GM12864 (cell line): ENCODE results near the gene LMX1B.
"Not testable (repeated sequence)": the region's sequence is repeated elsewhere in the genome, so short reads cannot be mapped to it uniquely, and the experiment has no call there.

Experiments
- DNase-seq: peaks from one replicate; pipeline ENCODE4 v3.0.0-alpha.2; 2011; ENCODE audit warnings: low read depth
- H3K4me3 ChIP-seq: 2 replicates; pipeline ENCODE4 v1.5.1; 2011; ENCODE audit warnings: mild to moderate bottlenecking, low read depth, low read length, control low read depth
- CTCF ChIP-seq: IDR thresholded peaks from 2 replicates; pipeline ENCODE4 v1.5.1; 2011; ENCODE audit warnings: low read depth, mild to moderate bottlenecking, moderate library complexity, low read length, control low read depth, inconsistent platforms; ENCODE audit errors: missing control alignments

The LMX1B gene

GRCh38 chr9:126704892-126705766 is 91.4 kb downstream of the LMX1B start:
- DNase-seq: peak; percentile 38
- H3K4me3 ChIP-seq: no peak overlapping the region

GRCh38 chr9:126705767-126706697 is 92.3 kb downstream of the LMX1B start:
- DNase-seq: no peak
- peak; percentile 74 for TF ChIP-seq CTCF
- H3K4me3 ChIP-seq: no peak overlapping the region

More at GRCh38 chr9:126704892-126705766, 91.4 kb downstream of the LMX1B start:
- peak; percentile 90 for TF ChIP-seq CTCF

- TF ChIP-seq CTCF: no peak
- H3K4me3 ChIP-seq: no peak overlapping the region
- DNase-seq: no peak
Measured at GRCh38 chr9:126706698-126707053, 92.9 kb downstream of the LMX1B start.

GRCh38 chr9:126707083-126707482 is 93.4 kb downstream of the LMX1B start:
- no peak for TF ChIP-seq CTCF
- DNase-seq: no peak

GRCh38 chr9:126707712-126708111 is 94.0 kb downstream of the LMX1B start:
- DNase-seq, H3K4me3 ChIP-seq: not testable (repeated sequence)

More at GRCh38 chr9:126707083-126707482, 93.4 kb downstream of the LMX1B start:
- no peak overlapping the region for H3K4me3 ChIP-seq

GRCh38 chr9:126708178-126708577 is 94.5 kb downstream of the LMX1B start:
- no peak for DNase-seq
- no peak for TF ChIP-seq CTCF

GRCh38 chr9:126709241-126709640 is 95.5 kb downstream of the LMX1B start:
- no peak for TF ChIP-seq CTCF
- no peak for DNase-seq
- H3K4me3 ChIP-seq: no peak overlapping the region

More at GRCh38 chr9:126708178-126708577, 94.5 kb downstream of the LMX1B start:
- H3K4me3 ChIP-seq: no peak overlapping the region
